Hepatocyte (in vitro differentiated cells): ENCODE measurements around the gene RPS21. TPM values are rescaled to one million over a fixed set of nuclear protein-coding genes. Genes with fewer than 3 reads are reported as not detected.
A peak's percentile ranks its signal among the peaks of the same experiment; 100 is the strongest.

ENCODE experiments used
- DNase-seq: peaks from one replicate; pipeline ENCODE4 v3.0.0-alpha.2; 2016; ENCODE audit warnings: low spot score
- H2AFZ ChIP-seq: fragments of 200-600 bp; sonication (generic); 2 replicates; pipeline ENCODE4 v1.6.0; 2016; ENCODE audit warnings: antibody characterized with exemption, mild to moderate bottlenecking
- H3K27ac ChIP-seq: fragments of 200-600 bp; sonication (generic); 2 replicates; pipeline ENCODE4 v1.5.1; 2016; ENCODE audit warnings: mild to moderate bottlenecking
- H3K27me3 ChIP-seq: fragments of 200-600 bp; sonication (generic); 2 replicates; pipeline ENCODE4 v1.6.1; 2016
- H3K36me3 ChIP-seq: fragments of 200-600 bp; sonication (generic); replicated peaks from 2 replicates; pipeline ENCODE4 v1.5.1; 2016; ENCODE audit warnings: low read depth; ENCODE audit not compliant: insufficient read depth
- H3K4me1 ChIP-seq: fragments of 200-600 bp; sonication (generic); 2 replicates; pipeline ENCODE4 v1.5.1; 2016; ENCODE audit warnings: mild to moderate bottlenecking, moderate library complexity; ENCODE audit not compliant: insufficient read depth
- H3K4me2 ChIP-seq: fragments of 200-600 bp; sonication (generic); 2 replicates; pipeline ENCODE4 v1.6.0; 2016
- H3K4me3 ChIP-seq: fragments of 200-600 bp; sonication (generic); 2 replicates; pipeline ENCODE4 v1.5.1; 2016; ENCODE audit warnings: mild to moderate bottlenecking
- H3K79me2 ChIP-seq: fragments of 200-600 bp; sonication (generic); 2 replicates; pipeline ENCODE4 v1.6.0; 2017; ENCODE audit warnings: mild to moderate bottlenecking
- H3K9me2 ChIP-seq: fragments of 200-600 bp; sonication (generic); replicated peaks from 2 replicates; pipeline ENCODE4 v1.6.0; 2017; ENCODE audit warnings: mild to moderate bottlenecking; ENCODE audit not compliant: insufficient read depth
- H3K9me3 ChIP-seq: fragments of 200-600 bp; sonication (generic); 2 replicates; pipeline ENCODE4 v1.5.1; 2016; ENCODE audit warnings: low read depth, mild to moderate bottlenecking
- H4K20me1 ChIP-seq: fragments of 200-600 bp; sonication (generic); 2 replicates; pipeline ENCODE4 v1.6.0; 2016; ENCODE audit warnings: mild to moderate bottlenecking; ENCODE audit not compliant: insufficient read depth, poor library complexity, severe bottlenecking
- CTCF ChIP-seq: fragments of 200-600 bp; sonication (generic); IDR thresholded peaks from 2 replicates; pipeline ENCODE4 v1.5.1; 2016; ENCODE audit warnings: antibody characterized with exemption, mild to moderate bottlenecking; ENCODE audit not compliant: poor library complexity
- EZH2 ChIP-seq: fragments of 200-600 bp; sonication (generic); IDR thresholded peaks from 2 replicates; pipeline ENCODE4 v1.6.1; 2016; ENCODE audit warnings: antibody characterized with exemption, mild to moderate bottlenecking, borderline replicate concordance
- EZH2phosphoT487 ChIP-seq: fragments of 200-600 bp; sonication (generic); IDR thresholded peaks from one replicate; pipeline ENCODE4 v1.6.1; 2018; ENCODE audit warnings: antibody characterized with exemption, mild to moderate bottlenecking, low read depth, moderate library complexity; ENCODE audit not compliant: unreplicated experiment, severe bottlenecking
- WGBS: methylation state at CpG from one replicate; pipeline ENCODE4 v1.1.6; 2016; ENCODE audit warnings: low lambda C conversion rate; ENCODE audit errors: missing lambda C conversion rate; 5-methylcytosine and 5-hydroxymethylcytosine counted together
- polyA plus RNA-seq: library from polyadenylated mRNA; unstranded; fragments of >200 nt; fragmentation: Nextera tagmentation; extraction: Ambion mirVana; gene quantifications from 2 replicates; pipeline ENCODE4 v1.2.1, GENCODE V29; 2016
- total RNA-seq: library from RNA; depleted of rRNA; stranded (reverse); fragments of >200 nt; gene quantifications from 2 replicates; pipeline ENCODE4 v1.2.3, GENCODE V29; 2014

The RPS21 gene
- total and polyA plus RNA-seq, 2 experiments from 2014 or later: 460 to 1,754 TPM

GRCh38 chr20:62405981-62406513, 19.1 kb downstream of the RPS21 start:
- Histone ChIP-seq H4K20me1 (no peaks in the 10 kb centered on the region), H3K27ac (no peak overlapping the region), H3K79me2 (peaks cover 38% of the 10 kb centered on the region), H3K27me3 (no peaks in the 10 kb centered on the region), H3K4me3 (peak overlapping the region; percentile 70), H3K36me3 (no peaks in the 10 kb centered on the region), H3K9me2 (no peaks in the 10 kb centered on the region), H3K9me3 (no peaks in the 10 kb centered on the region), H2AFZ (no peak overlapping the region), H3K4me2 (peak overlapping the region; percentile 91), H3K4me1 (peaks cover 20% of the 10 kb centered on the region)
- no peak for TF ChIP-seq EZH2
- TF ChIP-seq CTCF: no peak
- no peak for TF ChIP-seq EZH2phosphoT487
- WGBS: 80% methylated on average over 10 of the region's 10 CpGs
- DNase-seq: no peak

GRCh38 chr20:62406635-62407176, 19.8 kb downstream of the RPS21 start:
- Histone ChIP-seq H3K79me2 (peaks cover 38% of the 10 kb centered on the region), H3K4me3 (peak overlapping the region; percentile 70), H3K9me3 (no peaks in the 10 kb centered on the region), H3K4me2 (peak overlapping the region; percentile 91), H3K4me1 (peaks cover 20% of the 10 kb centered on the region), H3K9me2 (no peaks in the 10 kb centered on the region), H3K27me3 (no peaks in the 10 kb centered on the region), H4K20me1 (no peaks in the 10 kb centered on the region), H3K27ac (no peak overlapping the region), H2AFZ (no peak overlapping the region), H3K36me3 (no peaks in the 10 kb centered on the region)
- DNase-seq: no peak
- 2% methylated on average over 9 of the region's 42 CpGs for WGBS
- TF ChIP-seq CTCF (no peak), EZH2 (no peak), EZH2phosphoT487 (no peak)

- WGBS: 13% methylated on average over 33 of the region's 73 CpGs
- H3K9me3 ChIP-seq: no peaks in the 10 kb centered on the region
- peak; percentile 96 for DNase-seq
- no peaks in the 10 kb centered on the region for H3K27me3 ChIP-seq
- H3K9me2 ChIP-seq: no peaks in the 10 kb centered on the region
- H2AFZ ChIP-seq: peak within 1 kb of the TSS; percentile 95
- peak within 1 kb of the TSS; percentile 73 for H3K27ac ChIP-seq
- H4K20me1 ChIP-seq: no peaks in the 10 kb centered on the region
- H3K4me3 ChIP-seq: peak within 1 kb of the TSS; percentile 70
- peaks cover 38% of the 10 kb centered on the region for H3K79me2 ChIP-seq
- H3K4me1 ChIP-seq: peaks cover 23% of the 10 kb centered on the region
- no peaks in the 10 kb centered on the region for H3K36me3 ChIP-seq
- TF ChIP-seq EZH2: no peak
- TF ChIP-seq EZH2phosphoT487: no peak
- no peak for TF ChIP-seq CTCF
- H3K4me2 ChIP-seq: peak within 1 kb of the TSS; percentile 99
Measured at GRCh38 chr20:62407221-62407992, 20.5 kb downstream of the RPS21 start, which contains the start of gene CABLES2. CABLES2 (minus strand) TSS chr20:62407285; CDS start chr20:62407276, 9 bp downstream.
